Neural progenitor cell (in vitro differentiated cells): Measurements from ENCODE around the gene OR8D2. TPM values are rescaled to one million over a fixed set of nuclear protein-coding genes. Genes with fewer than 3 reads are reported as not detected.

Source experiments
- DNase-seq: peaks from one replicate; pipeline ENCODE4 v3.0.0-alpha.2; 2016; ENCODE audit warnings: low spot score
- H2AFZ ChIP-seq: fragments of 200-600 bp; sonication (generic); replicated peaks from 2 replicates; pipeline ENCODE4 v1.6.1; 2016; ENCODE audit warnings: antibody characterized with exemption
- H3F3A ChIP-seq: fragments of 200-600 bp; sonication (generic); 2 replicates; pipeline ENCODE4 v1.6.1; 2016; ENCODE audit warnings: antibody characterized with exemption, low read depth
- H3K27ac ChIP-seq: fragments of 200-600 bp; sonication (generic); 2 replicates; pipeline ENCODE4 v1.5.1; 2016; ENCODE audit warnings: mild to moderate bottlenecking
- H3K27me3 ChIP-seq: fragments of 200-600 bp; sonication (generic); 2 replicates; pipeline ENCODE4 v1.6.1; 2016; ENCODE audit warnings: mild to moderate bottlenecking, moderate library complexity
- H3K36me3 ChIP-seq: fragments of 200-600 bp; sonication (generic); 2 replicates; pipeline ENCODE4 v1.5.1; 2016
- H3K4me1 ChIP-seq: fragments of 200-600 bp; sonication (generic); 2 replicates; pipeline ENCODE4 v1.6.1; 2016; ENCODE audit warnings: mixed run types
- H3K4me2 ChIP-seq: fragments of 200-600 bp; sonication (generic); 2 replicates; pipeline ENCODE4 v1.6.1; 2016
- H3K4me3 ChIP-seq: fragments of 200-600 bp; sonication (generic); 2 replicates; pipeline ENCODE4 v1.5.1; 2016
- H3K79me2 ChIP-seq: fragments of 200-600 bp; sonication (generic); 2 replicates; pipeline ENCODE4 v1.6.1; 2016; ENCODE audit warnings: low read depth
- H3K9ac ChIP-seq: fragments of 200-600 bp; sonication (generic); 2 replicates; pipeline ENCODE4 v1.6.1; 2016
- H3K9me3 ChIP-seq: fragments of 200-600 bp; sonication (generic); 2 replicates; pipeline ENCODE4 v1.5.1; 2016; ENCODE audit warnings: low read depth
- H4K20me1 ChIP-seq: fragments of 200-600 bp; sonication (generic); 2 replicates; pipeline ENCODE4 v1.6.1; 2016; ENCODE audit warnings: low read depth
- H3K27ac Mint-ChIP-seq: 3 replicates; pipeline ENCODE4 v1.8.0; 2021; ENCODE audit warnings: mixed read lengths
- H3K27me3 Mint-ChIP-seq: 2 replicates; pipeline ENCODE4 v1.8.0; 2022; ENCODE audit warnings: low read depth, mild to moderate bottlenecking, inconsistent platforms, moderate library complexity, mixed read lengths; ENCODE audit not compliant: insufficient read depth
- H3K36me3 Mint-ChIP-seq: 3 replicates; pipeline ENCODE4 v1.8.0; 2021; ENCODE audit warnings: mixed read lengths
- H3K4me1 Mint-ChIP-seq: 3 replicates; pipeline ENCODE4 v1.8.0; 2021; ENCODE audit warnings: mixed read lengths
- H3K4me3 Mint-ChIP-seq: 3 replicates; pipeline ENCODE4 v1.8.0; 2021; ENCODE audit warnings: mild to moderate bottlenecking, moderate library complexity, mixed read lengths
- H3K9me3 Mint-ChIP-seq: 3 replicates; pipeline ENCODE4 v1.8.0; 2020; ENCODE audit warnings: mixed read lengths
- EZH2 ChIP-seq: fragments of 200-600 bp; sonication (generic); IDR thresholded peaks from 2 replicates; pipeline ENCODE4 v1.6.1; 2017; ENCODE audit warnings: antibody characterized with exemption, mild to moderate bottlenecking, moderate library complexity
- EZH2phosphoT487 ChIP-seq: fragments of 200-600 bp; sonication (generic); IDR thresholded peaks from 2 replicates; pipeline ENCODE4 v1.6.1; 2017; ENCODE audit warnings: antibody characterized with exemption
- total RNA-seq: library from RNA; depleted of rRNA; stranded (reverse); fragments of >200 nt; gene quantifications from 2 replicates; pipeline ENCODE4 v1.2.3, GENCODE V29; 2015; ENCODE audit warnings: low replicate concordance
- TF ChIP-seq, protein P1 (sequence below): fragments of 200-600 bp; sonication (generic); IDR thresholded peaks from 2 replicates; pipeline ENCODE4 v1.5.1; 2017; ENCODE audit warnings: antibody characterized with exemption, mild to moderate bottlenecking

OR8D2 gene
- total RNA-seq, 1 donor from 2014 or later = not detected

- H3K36me3 Mint-ChIP-seq = no peaks in the 10 kb centered on the region
- H3K4me1 ChIP-seq = no peaks in the 10 kb centered on the region
- DNase-seq = no peak
- no peak overlapping the region for H3K9ac ChIP-seq
- no peak overlapping the region for H3K27ac ChIP-seq
- no peaks in the 10 kb centered on the region for H3K4me1 Mint-ChIP-seq
- peak overlapping the region; percentile 60 for H2AFZ ChIP-seq
- H3K9me3 Mint-ChIP-seq = no peaks in the 10 kb centered on the region
- H4K20me1 ChIP-seq = no peaks in the 10 kb centered on the region
- H3K4me3 Mint-ChIP-seq = no peak overlapping the region
- H3K27me3 Mint-ChIP-seq = no peaks in the 10 kb centered on the region
- no peaks in the 10 kb centered on the region for H3K79me2 ChIP-seq
- H3K36me3 ChIP-seq = no peaks in the 10 kb centered on the region
- no peaks in the 10 kb centered on the region for H3K9me3 ChIP-seq
- H3K4me3 ChIP-seq = no peak overlapping the region
- TF ChIP-seq EZH2 (no peak), EZH2phosphoT487 (no peak)
- TF ChIP-seq, protein P1, sequence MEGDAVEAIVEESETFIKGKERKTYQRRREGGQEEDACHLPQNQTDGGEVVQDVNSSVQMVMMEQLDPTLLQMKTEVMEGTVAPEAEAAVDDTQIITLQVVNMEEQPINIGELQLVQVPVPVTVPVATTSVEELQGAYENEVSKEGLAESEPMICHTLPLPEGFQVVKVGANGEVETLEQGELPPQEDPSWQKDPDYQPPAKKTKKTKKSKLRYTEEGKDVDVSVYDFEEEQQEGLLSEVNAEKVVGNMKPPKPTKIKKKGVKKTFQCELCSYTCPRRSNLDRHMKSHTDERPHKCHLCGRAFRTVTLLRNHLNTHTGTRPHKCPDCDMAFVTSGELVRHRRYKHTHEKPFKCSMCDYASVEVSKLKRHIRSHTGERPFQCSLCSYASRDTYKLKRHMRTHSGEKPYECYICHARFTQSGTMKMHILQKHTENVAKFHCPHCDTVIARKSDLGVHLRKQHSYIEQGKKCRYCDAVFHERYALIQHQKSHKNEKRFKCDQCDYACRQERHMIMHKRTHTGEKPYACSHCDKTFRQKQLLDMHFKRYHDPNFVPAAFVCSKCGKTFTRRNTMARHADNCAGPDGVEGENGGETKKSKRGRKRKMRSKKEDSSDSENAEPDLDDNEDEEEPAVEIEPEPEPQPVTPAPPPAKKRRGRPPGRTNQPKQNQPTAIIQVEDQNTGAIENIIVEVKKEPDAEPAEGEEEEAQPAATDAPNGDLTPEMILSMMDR = no peak
- no peak overlapping the region for H3K27ac Mint-ChIP-seq
- H3K4me2 ChIP-seq = no peak overlapping the region
- no peaks in the 10 kb centered on the region for H3F3A ChIP-seq
- no peaks in the 10 kb centered on the region for H3K27me3 ChIP-seq
Measured at GRCh38 chr11:124307093-124307492, 12.9 kb downstream of the OR8D2 start.

DNA sequence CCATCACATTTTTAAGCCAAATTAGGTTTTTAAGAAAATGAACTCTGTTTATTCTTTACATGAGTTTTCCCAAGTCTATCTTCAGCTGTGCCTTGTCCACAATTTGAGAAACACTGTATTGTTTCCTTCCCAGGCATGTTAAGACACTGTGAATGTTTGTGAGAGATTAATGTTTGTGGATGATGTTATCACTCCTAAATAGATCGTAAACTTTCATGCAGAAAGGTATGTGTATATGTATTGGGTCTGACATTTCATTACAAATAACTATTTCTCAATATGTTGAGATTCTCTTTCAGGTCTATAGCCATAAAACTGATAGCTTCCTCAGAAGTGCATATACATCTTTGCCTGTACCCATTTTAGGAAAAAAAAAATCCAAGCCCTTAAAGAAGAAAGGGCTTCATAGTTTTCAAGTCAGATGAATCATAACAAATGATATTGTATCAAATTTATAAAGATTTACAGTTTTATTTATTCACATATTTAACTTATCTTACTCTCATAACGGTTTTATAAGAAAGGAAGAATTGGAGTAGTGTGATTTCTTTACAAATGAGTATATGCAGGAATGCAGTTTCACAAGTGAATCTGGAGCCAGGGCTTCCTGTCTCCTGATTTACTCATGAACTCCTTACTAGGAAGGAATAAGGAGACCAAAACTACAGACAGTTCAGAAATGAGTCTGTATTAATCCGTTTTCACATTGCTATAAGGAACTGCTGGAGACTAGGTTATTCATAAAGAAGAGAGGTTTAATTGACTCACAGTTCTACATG lies 17.5 kb downstream of the OR8D2 start:
- Histone ChIP-seq H3K27ac (no peak overlapping the region), H4K20me1 (no peaks in the 10 kb centered on the region), H3K36me3 (no peaks in the 10 kb centered on the region), H3K4me1 (no peaks in the 10 kb centered on the region), H3K9ac (no peak overlapping the region), H3K9me3 (no peaks in the 10 kb centered on the region), H3F3A (no peaks in the 10 kb centered on the region), H3K79me2 (no peaks in the 10 kb centered on the region), H3K4me3 (no peak overlapping the region), H2AFZ (peak overlapping the region; percentile 14), H3K4me2 (no peak overlapping the region), H3K27me3 (no peaks in the 10 kb centered on the region)
- Mint-ChIP-seq H3K27me3 (no peaks in the 10 kb centered on the region), H3K4me1 (no peaks in the 10 kb centered on the region), H3K4me3 (no peak overlapping the region), H3K9me3 (no peaks in the 10 kb centered on the region), H3K27ac (no peak overlapping the region), H3K36me3 (no peaks in the 10 kb centered on the region)
- TF ChIP-seq, protein P1 = no peak
- TF ChIP-seq EZH2 = no peak
- TF ChIP-seq EZH2phosphoT487 = no peak
- DNase-seq = no peak

DNA sequence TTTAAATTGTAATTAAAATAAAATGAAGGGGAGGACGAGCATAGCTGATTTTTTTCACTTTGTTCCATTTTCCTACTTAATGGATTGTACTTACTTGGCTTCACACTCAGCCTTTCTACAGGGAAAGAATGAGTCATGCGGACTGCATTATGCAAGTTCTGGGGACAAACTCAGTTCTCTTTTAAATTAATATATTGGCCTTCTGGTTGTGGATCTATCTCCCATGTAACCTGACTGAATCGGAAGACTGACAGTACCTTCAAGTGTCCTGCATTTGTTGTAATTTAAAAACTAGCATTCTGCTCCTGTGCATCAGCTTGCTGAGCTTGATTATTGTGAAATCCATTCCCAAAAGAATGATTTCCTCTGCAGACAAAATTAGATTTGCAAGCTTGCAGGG lies 18.4 kb downstream of the OR8D2 start:
- H3K27ac ChIP-seq = no peak overlapping the region
- H3K79me2 ChIP-seq = no peaks in the 10 kb centered on the region
- H3K4me1 ChIP-seq = no peaks in the 10 kb centered on the region
- no peaks in the 10 kb centered on the region for H3K36me3 ChIP-seq
- Mint-ChIP-seq H3K36me3 (no peaks in the 10 kb centered on the region), H3K27ac (no peak overlapping the region), H3K27me3 (no peaks in the 10 kb centered on the region), H3K9me3 (no peaks in the 10 kb centered on the region), H3K4me3 (no peak overlapping the region), H3K4me1 (no peaks in the 10 kb centered on the region)
- H4K20me1 ChIP-seq = no peaks in the 10 kb centered on the region
- no peak overlapping the region for H3K9ac ChIP-seq
- no peak overlapping the region for H3K4me3 ChIP-seq
- no peak overlapping the region for H3K4me2 ChIP-seq
- no peaks in the 10 kb centered on the region for H3K27me3 ChIP-seq
- no peak for TF ChIP-seq EZH2
- TF ChIP-seq, protein P1 = no peak
- TF ChIP-seq EZH2phosphoT487 = no peak
- no peak overlapping the region for H2AFZ ChIP-seq
- no peak for DNase-seq
- no peaks in the 10 kb centered on the region for H3K9me3 ChIP-seq
- no peaks in the 10 kb centered on the region for H3F3A ChIP-seq
